Ishikawa (cell line): ENCODE results near the gene TMCC1.

ENCODE experiments used
- CEBPB ChIP-seq: IDR thresholded peaks from 2 replicates; pipeline ENCODE4 v1.6.1; 2012
- CREB1 ChIP-seq: IDR thresholded peaks from 2 replicates; pipeline ENCODE4 v1.6.1; 2012; ENCODE audit warnings: low read depth
- EGR1 ChIP-seq: IDR thresholded peaks from 2 replicates; pipeline ENCODE4 v1.6.1; 2012
- EP300 ChIP-seq: IDR thresholded peaks from 2 replicates; pipeline ENCODE4 v1.6.1; 2012; ENCODE audit warnings: borderline replicate concordance
- FOXM1 ChIP-seq: IDR thresholded peaks from 2 replicates; pipeline ENCODE4 v1.6.1; 2012; ENCODE audit warnings: low read depth, borderline replicate concordance
- RAD21 ChIP-seq: IDR thresholded peaks from 2 replicates; pipeline ENCODE4 v1.6.1; 2012; ENCODE audit warnings: low read depth
- TAF1 ChIP-seq: IDR thresholded peaks from 2 replicates; pipeline ENCODE4 v1.6.1; 2012; ENCODE audit warnings: low read depth, mild to moderate bottlenecking
- TCF12 ChIP-seq: IDR thresholded peaks from 2 replicates; pipeline ENCODE4 v1.6.1; 2012; ENCODE audit warnings: low read depth
- TEAD4 ChIP-seq: IDR thresholded peaks from 2 replicates; pipeline ENCODE4 v1.6.1; 2012
- YY1 ChIP-seq: IDR thresholded peaks from 2 replicates; pipeline ENCODE4 v1.6.1; 2012; ENCODE audit warnings: low read depth
- ZBTB7A ChIP-seq: IDR thresholded peaks from 2 replicates; pipeline ENCODE4 v1.6.1; 2012; ENCODE audit warnings: low read depth
- TF ChIP-seq, protein P1 (sequence below): IDR thresholded peaks from 2 replicates; pipeline ENCODE4 v1.6.1; 2012
- TF ChIP-seq, protein P2 (sequence below): IDR thresholded peaks from 2 replicates; pipeline ENCODE4 v1.6.1; 2012; ENCODE audit warnings: low read depth, mild to moderate bottlenecking
- TF ChIP-seq, protein P3 (sequence below): IDR thresholded peaks from 2 replicates; pipeline ENCODE4 v1.6.1; 2012

DNA sequence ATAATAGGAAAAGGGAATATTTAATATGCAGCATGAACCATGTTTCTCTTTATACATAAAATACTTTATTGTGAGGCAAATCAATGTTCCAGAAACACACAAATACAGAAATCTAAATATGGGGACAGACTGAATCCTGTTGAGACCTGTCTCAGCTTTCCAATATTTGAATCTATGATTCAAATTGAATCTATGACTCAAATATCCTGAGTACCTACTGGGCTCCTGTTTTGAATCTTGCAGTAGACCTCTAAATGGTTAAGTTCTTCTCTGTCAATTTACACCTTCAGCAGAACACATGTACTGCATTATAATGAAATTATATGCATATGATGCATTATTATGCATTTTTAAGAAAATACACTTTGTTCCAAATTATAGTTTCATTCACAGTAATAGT, 143.8 kb downstream of the TMCC1 start:
- TF ChIP-seq ZBTB7A (no peak), EP300 (no peak), TCF12 (no peak), EGR1 (no peak), CREB1 (no peak), TAF1 (no peak), CEBPB (no peak), YY1 (no peak), FOXM1 (no peak), RAD21 (no peak), TEAD4 (no peak)
- TF ChIP-seq, protein P1, sequence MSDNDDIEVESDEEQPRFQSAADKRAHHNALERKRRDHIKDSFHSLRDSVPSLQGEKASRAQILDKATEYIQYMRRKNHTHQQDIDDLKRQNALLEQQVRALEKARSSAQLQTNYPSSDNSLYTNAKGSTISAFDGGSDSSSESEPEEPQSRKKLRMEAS = no peak
- TF ChIP-seq, protein P2, sequence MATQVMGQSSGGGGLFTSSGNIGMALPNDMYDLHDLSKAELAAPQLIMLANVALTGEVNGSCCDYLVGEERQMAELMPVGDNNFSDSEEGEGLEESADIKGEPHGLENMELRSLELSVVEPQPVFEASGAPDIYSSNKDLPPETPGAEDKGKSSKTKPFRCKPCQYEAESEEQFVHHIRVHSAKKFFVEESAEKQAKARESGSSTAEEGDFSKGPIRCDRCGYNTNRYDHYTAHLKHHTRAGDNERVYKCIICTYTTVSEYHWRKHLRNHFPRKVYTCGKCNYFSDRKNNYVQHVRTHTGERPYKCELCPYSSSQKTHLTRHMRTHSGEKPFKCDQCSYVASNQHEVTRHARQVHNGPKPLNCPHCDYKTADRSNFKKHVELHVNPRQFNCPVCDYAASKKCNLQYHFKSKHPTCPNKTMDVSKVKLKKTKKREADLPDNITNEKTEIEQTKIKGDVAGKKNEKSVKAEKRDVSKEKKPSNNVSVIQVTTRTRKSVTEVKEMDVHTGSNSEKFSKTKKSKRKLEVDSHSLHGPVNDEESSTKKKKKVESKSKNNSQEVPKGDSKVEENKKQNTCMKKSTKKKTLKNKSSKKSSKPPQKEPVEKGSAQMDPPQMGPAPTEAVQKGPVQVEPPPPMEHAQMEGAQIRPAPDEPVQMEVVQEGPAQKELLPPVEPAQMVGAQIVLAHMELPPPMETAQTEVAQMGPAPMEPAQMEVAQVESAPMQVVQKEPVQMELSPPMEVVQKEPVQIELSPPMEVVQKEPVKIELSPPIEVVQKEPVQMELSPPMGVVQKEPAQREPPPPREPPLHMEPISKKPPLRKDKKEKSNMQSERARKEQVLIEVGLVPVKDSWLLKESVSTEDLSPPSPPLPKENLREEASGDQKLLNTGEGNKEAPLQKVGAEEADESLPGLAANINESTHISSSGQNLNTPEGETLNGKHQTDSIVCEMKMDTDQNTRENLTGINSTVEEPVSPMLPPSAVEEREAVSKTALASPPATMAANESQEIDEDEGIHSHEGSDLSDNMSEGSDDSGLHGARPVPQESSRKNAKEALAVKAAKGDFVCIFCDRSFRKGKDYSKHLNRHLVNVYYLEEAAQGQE = no peak
- TF ChIP-seq, protein P3, sequence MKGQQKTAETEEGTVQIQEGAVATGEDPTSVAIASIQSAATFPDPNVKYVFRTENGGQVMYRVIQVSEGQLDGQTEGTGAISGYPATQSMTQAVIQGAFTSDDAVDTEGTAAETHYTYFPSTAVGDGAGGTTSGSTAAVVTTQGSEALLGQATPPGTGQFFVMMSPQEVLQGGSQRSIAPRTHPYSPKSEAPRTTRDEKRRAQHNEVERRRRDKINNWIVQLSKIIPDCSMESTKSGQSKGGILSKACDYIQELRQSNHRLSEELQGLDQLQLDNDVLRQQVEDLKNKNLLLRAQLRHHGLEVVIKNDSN = no peak
